NCI-H2081 treated with DMSO at 0.1 percent for 48 hours (cell line): Measurements from ENCODE around the gene ANKRD44.

ENCODE experiments used
- DNase-seq: peaks from one replicate; lab custom pipeline; 2025; lab: John Stamatoyannopoulos, UW

Gene ANKRD44

GRCh38 chr2:197207106-197207505 lies 103.5 kb downstream of the ANKRD44 start:
- no peak for DNase-seq

GRCh38 chr2:197205585-197206215 lies 104.9 kb downstream of the ANKRD44 start:
- no peak for DNase-seq

DNA sequence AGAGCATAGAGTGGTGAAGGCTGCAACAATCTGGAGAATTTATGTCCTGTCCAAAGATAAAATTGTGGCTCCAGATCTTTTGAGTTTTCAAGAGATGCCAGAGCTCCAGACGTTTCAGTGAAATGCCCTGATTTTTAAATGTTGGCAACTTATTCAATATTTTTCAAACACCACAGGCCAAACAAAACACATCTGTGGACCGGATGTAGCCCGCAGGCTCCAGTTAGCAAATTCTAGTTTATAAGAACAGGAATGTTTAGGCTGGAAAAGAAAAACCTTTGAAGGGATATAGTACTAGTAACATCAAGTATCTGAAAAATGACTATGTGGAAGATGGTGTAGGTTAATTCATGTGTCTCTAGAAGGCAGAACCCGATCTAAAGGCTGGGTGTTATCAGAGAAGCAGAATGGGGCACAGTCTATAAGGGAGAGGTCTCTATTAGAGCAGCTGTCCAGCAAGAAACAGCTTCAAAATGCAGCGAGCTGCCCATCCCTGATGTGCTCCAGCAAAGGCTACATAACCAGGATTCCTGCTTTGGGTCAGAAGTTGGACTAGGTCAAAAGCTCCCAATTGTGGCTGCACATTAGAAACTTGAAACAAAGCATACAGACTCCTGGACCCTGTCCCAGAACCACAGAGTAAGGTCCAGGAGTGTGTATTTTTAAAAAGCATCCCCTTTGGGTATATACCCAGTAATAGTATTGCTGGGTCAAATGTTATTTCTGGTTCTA lies 105.9 kb downstream of the ANKRD44 start:
- no peak for DNase-seq

- no peak for DNase-seq
Measured at GRCh38 chr2:197201874-197202273, 108.7 kb downstream of the ANKRD44 start.

- no peak for DNase-seq
Measured at GRCh38 chr2:197200762-197201058, 109.9 kb downstream of the ANKRD44 start.

DNA sequence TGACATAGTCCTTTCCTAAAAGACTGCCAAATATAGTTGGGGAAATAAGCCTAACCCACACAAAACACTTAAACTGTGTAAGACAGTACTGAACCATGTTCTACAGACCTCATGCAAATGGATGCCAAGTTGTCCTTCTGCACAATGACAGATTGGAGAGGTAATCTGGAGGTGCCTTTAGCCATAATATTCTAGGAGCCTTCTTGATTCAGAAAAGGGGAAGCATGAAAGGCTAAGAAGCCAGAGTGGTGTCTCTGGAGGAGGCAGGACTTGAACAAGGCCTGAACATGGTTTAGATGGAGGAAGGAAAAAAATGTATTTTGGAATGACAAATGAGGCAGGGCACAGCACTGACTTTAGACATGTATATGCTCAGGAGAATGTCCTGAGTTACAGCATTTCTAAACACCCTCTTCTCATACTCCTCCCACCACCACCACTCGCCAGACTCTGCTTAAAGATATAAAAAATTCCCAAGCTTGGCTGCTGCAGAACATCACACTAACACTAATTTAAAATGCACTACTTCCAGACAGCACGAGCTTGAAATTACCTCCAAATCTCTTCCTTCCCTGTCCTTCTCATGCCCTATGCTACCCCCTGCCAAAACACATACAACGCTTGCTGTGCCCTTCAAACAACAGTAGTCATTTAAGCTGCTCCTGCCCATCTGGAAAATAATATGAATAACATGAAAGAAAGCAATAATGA lies 110.4 kb downstream of the ANKRD44 start:
- DNase-seq = no peak

- no peak for DNase-seq
Measured at GRCh38 chr2:197198890-197199289, 111.7 kb downstream of the ANKRD44 start.

GRCh38 chr2:197197895-197198311 lies 112.7 kb downstream of the ANKRD44 start:
- DNase-seq = no peak

- DNase-seq = no peak
Measured at GRCh38 chr2:197196541-197197180, 113.9 kb downstream of the ANKRD44 start.

DNA sequence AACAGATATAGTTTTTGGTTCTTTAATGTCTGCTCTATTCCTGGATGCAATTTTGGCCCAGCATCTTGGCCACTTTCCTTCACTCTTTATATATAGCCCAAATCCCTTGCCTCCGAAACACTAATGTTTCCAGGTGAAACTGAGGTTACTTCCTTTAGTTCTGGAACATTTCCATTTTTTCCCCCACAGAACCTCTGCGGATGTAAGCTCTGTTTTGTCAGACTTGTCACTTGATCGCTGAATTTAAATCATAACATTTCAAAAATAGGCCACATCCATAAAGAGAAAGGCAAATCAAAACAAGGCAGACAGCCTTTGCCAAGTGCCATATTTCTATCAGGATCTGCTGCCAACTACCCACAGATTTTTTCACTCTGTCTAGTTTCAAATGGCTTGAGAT lies 115.1 kb downstream of the ANKRD44 start:
- DNase-seq = no peak

DNA sequence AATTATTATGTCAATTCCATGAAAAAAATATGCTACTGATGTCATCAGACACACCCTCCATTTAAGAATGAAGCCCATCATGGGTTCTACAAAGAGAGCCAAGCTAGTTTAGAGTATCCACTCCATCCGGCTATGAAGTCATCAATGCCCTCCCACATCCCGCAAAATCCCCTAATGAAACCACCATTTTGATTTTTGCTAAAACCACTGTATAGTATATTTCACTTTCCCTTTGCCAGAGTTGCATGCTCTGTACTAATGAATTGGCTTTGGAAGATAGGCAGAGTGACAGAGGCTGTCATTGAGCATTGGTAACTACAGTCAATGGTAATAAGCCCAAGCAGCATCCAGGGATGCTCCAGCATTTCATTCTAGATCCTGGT lies 118.6 kb downstream of the ANKRD44 start:
- no peak for DNase-seq

DNA sequence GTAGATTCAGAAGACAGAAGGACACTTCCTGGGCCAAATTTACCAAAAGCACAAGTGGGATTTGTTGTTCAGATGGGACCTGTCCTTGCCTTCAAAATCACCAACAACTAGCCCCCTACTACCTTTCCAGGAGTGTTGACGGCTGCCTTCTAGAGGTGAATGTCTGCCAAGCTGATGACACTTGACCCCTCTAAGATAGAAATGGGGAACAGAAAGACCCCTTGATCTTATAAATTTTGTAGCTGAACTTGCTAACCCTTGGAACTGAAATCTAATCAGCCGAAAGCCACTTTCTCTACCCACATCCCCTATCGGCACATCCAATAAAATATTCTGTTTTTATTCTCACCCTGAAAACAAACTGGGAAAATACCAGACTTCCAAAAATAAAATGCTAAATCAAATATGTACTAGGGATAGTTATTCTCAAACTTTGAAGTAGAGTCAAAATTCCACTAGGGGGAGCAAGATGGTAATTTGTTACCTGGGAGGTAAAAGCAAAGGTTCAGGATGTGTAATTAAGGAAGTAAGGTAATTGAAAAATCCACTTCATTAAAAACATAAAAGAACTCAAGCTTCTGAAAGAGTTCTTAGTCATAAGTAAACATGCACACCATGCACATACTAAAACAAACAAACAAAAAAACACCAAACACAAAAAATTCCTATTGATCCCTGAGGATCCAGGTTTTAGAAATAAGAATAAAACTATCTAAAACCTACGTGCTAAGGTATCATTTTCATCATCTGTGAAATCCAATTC lies 119.2 kb downstream of the ANKRD44 start:
- DNase-seq = no peak

- no peak for DNase-seq
Measured at GRCh38 chr2:197190100-197190432, 120.5 kb downstream of the ANKRD44 start.

- DNase-seq = no peak
Measured at GRCh38 chr2:197189426-197190099, 121.0 kb downstream of the ANKRD44 start.

GRCh38 chr2:197185676-197186075 lies 124.9 kb downstream of the ANKRD44 start:
- DNase-seq = no peak

DNA sequence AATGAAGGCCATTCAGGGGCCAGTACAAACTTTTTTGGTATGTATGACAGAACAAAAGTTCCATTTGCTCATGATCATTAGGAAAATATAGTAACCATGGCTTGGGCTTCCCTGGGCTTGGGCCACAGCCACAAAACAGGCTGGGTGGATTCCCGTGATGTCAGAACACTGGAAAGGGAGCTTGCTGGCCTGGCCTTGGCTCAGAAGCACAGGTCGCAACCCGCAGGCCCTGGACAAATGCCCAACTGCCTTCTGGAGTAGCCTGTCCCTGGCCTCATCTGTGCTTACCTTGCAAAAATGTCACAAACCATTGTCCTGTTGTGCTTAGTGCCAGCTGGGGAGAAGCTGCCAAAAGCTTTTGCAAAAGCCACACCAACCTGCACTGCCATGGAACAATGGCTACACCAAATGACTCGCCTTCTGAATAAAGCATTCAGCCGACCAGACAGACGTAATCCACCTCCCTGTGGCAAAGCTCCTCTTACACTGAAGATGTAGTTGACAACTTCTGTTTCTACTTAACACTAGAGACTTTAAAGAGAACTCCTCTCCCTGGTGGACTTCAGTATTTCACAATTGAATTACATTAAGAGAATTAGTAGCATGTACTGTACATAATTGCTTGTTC lies 125.5 kb downstream of the ANKRD44 start:
- DNase-seq = no peak

- no peak for DNase-seq
Measured at GRCh38 chr2:197183355-197183754, 127.2 kb downstream of the ANKRD44 start.

GRCh38 chr2:197182668-197183067 lies 127.9 kb downstream of the ANKRD44 start:
- DNase-seq = no peak

DNA sequence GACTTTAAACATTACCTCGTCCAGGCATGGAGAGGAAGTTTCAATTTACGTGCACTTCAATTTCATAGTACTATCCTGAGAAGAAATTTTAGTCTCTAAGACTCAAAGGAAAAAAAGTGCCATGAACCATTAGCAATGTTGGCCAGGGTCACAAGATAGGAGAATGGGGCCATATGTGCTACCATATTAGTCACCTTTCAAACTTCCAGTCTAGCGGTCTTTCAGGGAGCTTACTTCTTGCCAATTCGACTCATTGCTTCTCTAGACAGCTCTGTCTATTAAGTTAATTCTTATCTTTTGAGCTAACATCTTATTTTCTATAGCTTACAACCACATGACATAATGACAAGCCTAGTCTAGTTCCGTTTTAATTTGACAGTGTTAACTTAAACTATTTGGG lies 129.1 kb downstream of the ANKRD44 start:
- DNase-seq = no peak

- no peak for DNase-seq
Measured at GRCh38 chr2:197179744-197180498, 130.7 kb downstream of the ANKRD44 start.

DNA sequence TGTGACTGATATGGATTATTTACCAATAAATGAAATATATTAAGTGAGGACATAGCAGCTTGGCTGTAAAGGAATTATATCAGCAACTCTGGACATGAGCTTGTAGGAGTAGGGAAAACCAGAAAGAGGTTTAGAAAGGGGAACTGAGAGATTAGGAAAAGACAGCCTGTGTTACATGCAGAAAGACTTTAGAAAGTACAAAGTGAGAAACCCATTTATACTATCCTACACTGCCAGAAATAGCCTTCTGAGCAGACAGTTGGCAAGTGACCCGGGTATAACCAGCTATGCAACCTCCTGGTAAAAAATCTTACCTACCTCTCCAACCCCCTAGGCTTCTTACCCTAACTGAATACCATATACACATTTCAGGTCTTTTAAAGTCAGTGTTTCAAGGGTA lies 134.1 kb downstream of the ANKRD44 start:
- no peak for DNase-seq
